ENCODE data around the gene TRIM14.

Gene TRIM14, protein sequence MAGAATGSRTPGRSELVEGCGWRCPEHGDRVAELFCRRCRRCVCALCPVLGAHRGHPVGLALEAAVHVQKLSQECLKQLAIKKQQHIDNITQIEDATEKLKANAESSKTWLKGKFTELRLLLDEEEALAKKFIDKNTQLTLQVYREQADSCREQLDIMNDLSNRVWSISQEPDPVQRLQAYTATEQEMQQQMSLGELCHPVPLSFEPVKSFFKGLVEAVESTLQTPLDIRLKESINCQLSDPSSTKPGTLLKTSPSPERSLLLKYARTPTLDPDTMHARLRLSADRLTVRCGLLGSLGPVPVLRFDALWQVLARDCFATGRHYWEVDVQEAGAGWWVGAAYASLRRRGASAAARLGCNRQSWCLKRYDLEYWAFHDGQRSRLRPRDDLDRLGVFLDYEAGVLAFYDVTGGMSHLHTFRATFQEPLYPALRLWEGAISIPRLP

GRCh38 chr9:98118640-98119601 is at the start of gene TRIM14:
Gene TRIM14 (minus strand): TSS chr9:98119222. CDS start chr9:98119188, 34 bp downstream.
- no peak for DNase-seq

DNA sequence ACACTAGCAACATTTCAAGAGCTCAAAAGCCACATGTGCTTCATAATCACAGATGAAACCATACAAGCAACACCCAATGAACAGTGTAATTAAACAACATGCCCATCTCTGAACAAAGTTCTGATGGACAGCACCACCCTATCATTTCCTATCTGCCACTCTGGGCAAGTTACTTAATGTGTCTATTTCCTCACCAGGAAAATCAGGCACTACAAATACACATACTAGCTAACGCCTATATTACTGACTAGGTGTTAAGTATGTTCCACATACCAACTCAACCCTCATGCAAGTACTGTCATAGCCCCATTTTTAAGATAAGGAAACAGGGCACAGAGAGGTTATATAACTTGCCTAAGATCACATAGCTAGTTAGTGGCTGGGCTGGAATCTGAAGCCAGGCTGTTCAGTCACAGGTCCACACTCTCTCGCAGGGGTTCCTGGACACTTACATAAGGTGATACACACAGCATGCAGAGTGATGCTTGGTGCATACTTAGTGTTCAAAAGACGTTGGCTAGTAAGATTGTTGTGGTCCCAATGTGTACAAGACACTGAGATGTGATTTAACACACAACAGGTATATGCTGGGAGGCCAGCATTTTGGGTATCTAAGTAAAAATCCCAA is 49.2 kb upstream of the TRIM14 start:
- no peak for DNase-seq

GRCh38 chr9:98164912-98165311 is 45.9 kb upstream of the TRIM14 start:
- no peak for DNase-seq

DNA sequence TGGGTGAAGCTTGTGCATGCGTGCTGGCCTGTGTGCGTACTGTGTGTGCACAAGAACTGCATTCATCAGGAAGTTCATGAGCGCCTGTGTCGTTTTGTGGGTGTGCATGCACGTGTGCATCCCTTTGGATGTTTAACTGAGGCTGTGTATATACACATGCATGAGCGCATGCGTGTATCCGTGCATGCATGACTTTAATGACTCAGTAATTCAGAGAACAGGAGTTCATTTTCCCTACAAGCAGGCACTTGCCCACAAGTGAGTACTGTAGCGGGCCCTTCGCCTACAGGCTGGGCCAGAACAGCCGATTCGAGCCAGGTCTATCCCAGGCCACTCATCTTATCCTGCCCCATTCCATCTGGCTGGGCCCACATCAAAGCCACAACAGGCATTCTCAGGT is 43.6 kb upstream of the TRIM14 start:
- DNase-seq: no peak

- no peak for DNase-seq
These were observed 42.8 kb upstream of the TRIM14 start for GRCh38 chr9:98161851-98162250.

DNA sequence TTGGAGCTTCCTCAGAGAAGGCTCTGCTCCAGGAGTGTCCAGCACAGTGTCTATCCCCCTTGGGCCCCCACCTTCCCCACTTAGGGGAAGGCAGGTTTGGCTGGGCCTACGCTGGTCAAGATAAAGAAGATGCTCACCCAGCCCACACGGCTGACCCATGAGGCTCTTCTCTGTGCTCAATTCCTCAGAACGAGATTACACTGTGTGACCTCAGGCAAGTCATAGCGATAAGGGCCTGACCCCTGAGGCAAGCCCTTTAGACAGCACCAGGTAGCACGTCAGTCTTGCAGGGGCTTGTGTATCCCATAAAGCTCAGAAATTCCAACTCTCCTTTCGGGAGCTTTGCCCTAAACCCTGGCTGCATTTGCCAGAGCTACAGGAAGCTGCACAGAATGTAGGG is 40.8 kb upstream of the TRIM14 start:
- no peak for DNase-seq

DNA sequence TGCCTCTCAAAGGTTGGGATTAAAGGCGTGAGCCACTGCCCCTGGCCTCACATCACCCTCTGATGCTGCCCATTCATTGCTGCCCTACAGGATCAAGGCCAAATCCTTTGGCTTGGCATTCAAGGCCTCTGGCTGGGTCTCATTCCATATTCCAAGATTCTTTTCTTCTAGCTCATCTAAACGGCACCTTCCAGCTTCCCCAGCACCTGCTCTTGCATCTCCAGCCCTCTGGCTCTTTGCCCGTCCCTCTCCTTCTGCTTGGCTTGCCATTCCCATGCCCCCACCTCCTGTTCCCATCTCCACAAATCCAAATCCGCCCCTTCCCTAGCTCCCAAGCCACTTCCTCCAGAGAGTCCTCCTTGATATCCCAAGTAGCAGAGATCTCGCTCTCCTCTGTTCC is 40.3 kb upstream of the TRIM14 start:
- DNase-seq: no peak

GRCh38 chr9:98158071-98158831 is 39.2 kb upstream of the TRIM14 start:
- DNase-seq: no peak

GRCh38 chr9:98157372-98157771 is 38.4 kb upstream of the TRIM14 start:
- no peak for DNase-seq

GRCh38 chr9:98154678-98155077 is 35.7 kb upstream of the TRIM14 start:
- no peak for DNase-seq

GRCh38 chr9:98152526-98152925 is 33.5 kb upstream of the TRIM14 start:
- no peak for DNase-seq

- no peak for DNase-seq
These were observed 31.7 kb upstream of the TRIM14 start for GRCh38 chr9:98150721-98151120.

DNA sequence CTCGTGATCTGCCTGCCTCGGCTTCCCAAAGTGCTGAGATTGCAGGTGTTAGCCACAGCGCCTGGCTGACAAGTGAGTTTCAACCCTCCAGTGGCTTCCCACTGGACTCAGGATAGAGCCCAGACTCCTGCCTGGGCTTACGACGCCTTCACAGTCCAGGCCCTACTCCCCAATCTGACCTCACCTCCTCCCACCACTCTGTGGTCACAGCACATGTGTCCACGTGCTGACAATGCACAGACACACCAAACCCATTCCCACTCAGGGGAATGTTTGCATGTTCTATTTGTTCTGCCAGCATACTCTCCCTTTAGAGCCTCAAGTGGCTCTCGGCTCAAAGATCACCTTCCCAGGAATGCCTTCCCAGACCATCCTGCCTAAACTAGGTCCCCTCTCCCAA is 31.1 kb upstream of the TRIM14 start:
- DNase-seq: no peak

DNA sequence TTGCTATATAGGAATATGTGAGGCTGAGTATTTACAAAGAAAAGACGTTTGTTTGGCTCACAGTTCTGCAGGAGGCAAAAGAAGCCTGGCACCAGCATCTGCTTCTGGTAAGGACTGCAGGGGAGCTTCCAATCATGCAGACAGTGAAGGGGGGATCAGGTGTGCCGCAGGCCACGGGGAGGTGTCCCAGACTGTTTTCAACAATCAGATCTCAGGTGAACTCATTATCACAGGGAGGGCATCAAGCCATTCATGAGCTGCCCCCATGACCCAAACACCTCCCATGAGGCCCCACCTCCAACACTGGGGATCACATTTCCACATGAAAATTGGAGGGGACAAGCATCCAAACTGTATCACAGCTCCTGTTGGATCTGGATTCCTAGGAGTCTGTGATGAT is 30.4 kb upstream of the TRIM14 start:
- DNase-seq: no peak

DNA sequence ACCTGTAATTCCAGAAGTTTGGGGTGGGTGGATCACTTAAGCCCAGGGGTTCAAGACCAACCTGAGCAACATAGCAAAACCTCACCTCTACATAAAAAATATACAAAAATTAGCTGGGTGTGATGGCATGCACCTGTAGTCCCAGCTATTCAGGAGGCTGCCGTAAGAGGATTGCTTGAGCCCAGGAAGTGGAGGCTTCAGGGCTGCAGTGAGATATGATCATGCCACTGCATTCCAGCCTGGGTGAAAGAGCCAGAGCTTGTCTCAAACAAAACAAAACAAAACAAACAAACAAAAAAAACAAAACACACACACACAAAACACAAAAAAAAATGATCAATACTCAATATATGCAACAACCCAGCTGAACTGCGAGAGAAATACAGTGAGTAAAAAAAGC is 29.5 kb upstream of the TRIM14 start:
- no peak for DNase-seq

GRCh38 chr9:98147582-98147981 is 28.6 kb upstream of the TRIM14 start:
- DNase-seq: no peak

DNA sequence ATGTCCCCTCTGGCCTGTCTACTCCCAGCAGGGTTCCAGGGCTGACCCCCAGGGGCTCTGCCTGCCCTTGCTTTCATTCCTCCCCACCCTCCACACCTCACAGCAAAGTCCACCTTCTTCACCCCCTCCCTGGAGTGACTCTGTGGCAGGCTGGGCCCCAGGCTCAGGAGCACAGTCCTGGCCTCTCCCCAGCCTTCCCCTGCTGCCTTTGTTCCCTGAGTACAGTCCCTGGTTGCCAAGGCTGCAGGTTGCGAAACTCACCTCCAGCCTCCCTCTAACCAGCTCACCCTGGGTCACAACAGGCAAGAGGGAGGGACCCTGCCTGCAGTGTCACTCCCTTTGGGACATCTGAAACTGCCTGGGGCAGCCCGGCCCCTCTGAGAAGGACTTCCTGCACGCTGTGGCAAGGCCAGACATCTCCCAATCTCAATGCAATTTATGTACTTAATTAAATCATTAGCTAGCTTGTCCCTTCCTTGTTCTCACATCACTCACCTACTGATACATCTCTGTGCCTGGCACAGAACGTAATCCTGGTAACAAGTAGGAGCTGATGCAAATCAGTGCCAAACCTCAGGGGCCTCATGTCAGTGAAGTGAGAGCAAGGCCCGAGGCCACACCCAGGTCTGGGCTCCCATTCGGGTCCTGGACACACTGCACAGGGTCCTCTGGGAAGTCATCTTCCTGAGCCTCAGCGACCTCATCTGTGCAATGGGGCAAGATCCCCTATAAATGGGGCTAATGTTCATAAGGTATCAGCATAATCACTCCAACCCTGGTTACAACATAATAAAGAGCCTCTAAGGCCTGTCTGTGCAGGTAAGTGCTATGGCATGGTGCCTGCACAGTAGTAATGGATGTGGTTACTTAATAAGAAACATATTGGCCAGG is 27.3 kb upstream of the TRIM14 start:
- DNase-seq: no peak

DNA sequence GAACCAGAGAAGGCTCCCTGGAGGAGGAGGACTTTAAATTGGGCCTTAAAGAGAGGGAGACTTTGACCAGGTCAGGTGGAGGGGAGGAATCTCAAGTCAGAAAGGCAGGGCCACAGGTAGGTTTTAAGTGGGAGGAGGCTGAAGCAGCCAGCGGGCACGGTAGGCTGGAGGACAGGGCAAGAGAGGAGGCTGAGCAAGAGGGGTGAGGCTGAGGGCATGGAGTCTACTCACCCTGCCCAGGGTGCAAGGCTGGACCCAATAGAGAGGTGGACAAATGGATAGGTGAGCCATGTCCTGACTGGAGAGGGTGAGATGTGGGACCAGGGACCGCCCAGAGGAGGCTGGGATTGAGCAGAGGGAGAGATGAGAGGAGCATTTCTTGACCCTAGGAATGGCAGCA is 25.6 kb upstream of the TRIM14 start:
- DNase-seq: no peak

DNA sequence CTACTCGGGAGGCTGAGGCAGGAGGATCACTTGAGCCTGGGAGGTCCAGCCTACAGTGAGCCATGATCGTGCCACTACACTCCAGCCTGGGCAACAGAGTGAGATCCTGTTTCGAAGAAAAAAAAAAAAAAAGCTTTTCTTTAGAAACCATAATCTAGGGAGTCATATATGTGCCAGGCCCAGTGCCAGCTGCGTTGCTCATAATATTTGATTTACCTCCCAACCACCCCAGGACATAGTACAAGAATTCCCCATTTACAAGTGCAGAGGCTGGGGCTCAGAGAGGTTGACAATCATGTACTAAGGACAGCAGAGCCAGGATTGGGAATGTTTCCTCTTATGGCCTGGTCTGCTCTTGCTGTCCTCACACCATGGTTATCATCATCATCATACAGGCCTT is 25.1 kb upstream of the TRIM14 start:
- no peak for DNase-seq

DNA sequence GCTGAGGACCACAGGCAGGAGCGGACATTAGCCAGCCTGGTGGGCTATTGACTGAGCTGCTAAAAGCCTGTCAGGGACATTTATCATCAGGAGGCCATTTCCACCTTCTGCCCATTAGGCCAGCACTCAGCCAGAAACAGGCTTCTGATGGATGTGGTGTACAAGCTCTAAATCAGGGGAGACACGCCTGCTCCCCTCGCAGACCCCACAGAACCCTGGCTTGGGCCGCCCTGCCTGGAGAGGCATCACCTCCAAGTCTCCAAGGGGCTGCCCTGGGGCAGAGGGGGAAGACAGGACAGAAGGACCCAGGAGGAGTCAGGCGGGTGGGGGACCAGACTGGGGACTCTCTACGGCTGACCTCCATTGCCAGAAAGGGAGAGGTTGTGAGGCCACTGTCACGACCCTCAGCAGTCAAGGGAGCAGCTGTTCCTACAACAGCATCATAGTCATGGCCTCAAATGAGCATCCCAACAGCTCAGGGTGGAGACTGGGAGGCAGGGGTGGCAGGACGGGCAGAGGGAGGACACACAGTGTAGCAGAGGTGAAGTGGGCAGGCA is 24.0 kb upstream of the TRIM14 start:
- no peak for DNase-seq

Data from cortex of kidney (tissue), 1 donor.